Pancreas (tissue), 10 donors: ENCODE results near the gene ASPM. TPM values are rescaled to one million over a fixed set of nuclear protein-coding genes. Genes with fewer than 3 reads are reported as not detected.

Source experiments
- ATAC-seq, 4 donors: fragments of 200-7000 bp; cut with Tn5 transposase; one replicate each; pipeline versions ENCODE4 v1.8.0 to v1.9.1; 2020; ENCODE audit warnings: mild to moderate bottlenecking in 4 of 4, moderate library complexity in 4 of 4
- DNase-seq, 6 donors: peaks; one replicate each; pipeline ENCODE4 v3.0.0-alpha.2; 2020
- FAIRE-seq: peaks from 2 replicates; lab custom pipeline; 2012; peaks lifted over from hg19 to GRCh38; lab: Jason Lieb, UNC
- H3K27ac ChIP-seq, 4 donors: fragments of 200-600 bp; sonication (generic); 1 replicate in 3 of 4; 2 replicates in 1 of 4; pipeline versions ENCODE4 v1.5.0 to v1.8.0; 2020
- H3K27me3 ChIP-seq, 4 donors: fragments of 200-600 bp; one replicate each; pipeline ENCODE4 v1.8.0; 2021
- H3K36me3 ChIP-seq, 3 donors: fragments of 200-600 bp; sonication (generic) in 1 of 3; one replicate each; pipeline versions ENCODE4 v1.5.0 to v1.8.0; 2020 to 2021
- H3K4me1 ChIP-seq, 3 donors: fragments of 200-600 bp; one replicate each; pipeline ENCODE4 v1.8.0; 2021
- H3K4me3 ChIP-seq, 4 donors: fragments of 200-600 bp; sonication (generic) in 2 of 4; one replicate each; pipeline versions ENCODE4 v1.5.0 to v1.8.0; 2020 to 2021
- H3K9me3 ChIP-seq, 4 donors: fragments of 200-600 bp; one replicate each; pipeline ENCODE4 v1.8.0; 2021
- WGBS, 2 donors: extraction: QIAGEN DNeasy Blood & Tissue Kit; methylation state at CpG; one replicate each; pipeline ENCODE4 v1.1.7; 2013; 5-methylcytosine and 5-hydroxymethylcytosine counted together
- intact Hi-C, 3 donors: fragments of 100-400 bp; cut with DNase I; formaldehyde crosslinking; loops; one replicate each; pipeline versions ENCODE4 v1.11.1 to v1.14.2; 2022
- polyA plus RNA-seq, 2 donors: library from polyadenylated mRNA; stranded (reverse); fragments of 200-250 nt; gene quantifications; one replicate each; pipeline ENCODE4 v1.2.3, GENCODE V29; 2013
- total RNA-seq, 6 donors: library from RNA; stranded (reverse); fragmentation: NEBNext Ultra II Directional in 4 of 6; extraction: Animal tissue kit (Norgen Biotek cat#: 25700) in 4 of 6; gene quantifications; one replicate each; pipeline versions ENCODE4 v1.2.1 to v1.2.4, GENCODE V29; 2021 to 2023
- TF ChIP-seq, protein P1 (sequence below), 4 donors: fragments of 200-600 bp; sonication (generic) in 3 of 4; IDR thresholded peaks; one replicate each; pipeline versions ENCODE4 v1.5.0 to v1.8.0; 2021; ENCODE audit warnings: antibody characterized with exemption in 4 of 4
- donor health status: healthy with polysubstance abuse.
- donor health status: DM: no; HTN: no; CAD: no; lungs with moderate emphysema.
- donor health status: DM: no; HTN: no; CAD: no.
- donor health status: control.
- donor health status: control.
- donor health status: Bipolar disorder and iron deficiency.
- donor health status: DM: yes; HTN: yes; CAD: no.
- donor health status: DM: no; HTN: no; CAD: no.
- donor health status: DM: no; HTN: no; CAD: no.
- donor health status: DM: yes; HTN: yes; CAD: no.

ASPM gene
- total and polyA plus RNA-seq, 8 donors, result under 0.01 to 0.72 (median 0.08) TPM

GRCh38 chr1:197073978-197074377, 72.5 kb downstream of the ASPM start:
- H3K36me3 ChIP-seq, result no peaks in the 10 kb centered on the region
- intact Hi-C loops, result no loop called here
- no peak for DNase-seq
- 59 to 73% methylated on average over 1 of the region's 1 CpG for WGBS, 2 donors
- H3K4me3 ChIP-seq, result no peak overlapping the region
- no peak for FAIRE-seq
- H3K27ac ChIP-seq, result no peak overlapping the region
- no peaks in the 10 kb centered on the region for H3K27me3 ChIP-seq
- H3K4me1 ChIP-seq, result no peaks in the 10 kb centered on the region
- no peaks in the 10 kb centered on the region for H3K9me3 ChIP-seq
- TF ChIP-seq, protein P1, sequence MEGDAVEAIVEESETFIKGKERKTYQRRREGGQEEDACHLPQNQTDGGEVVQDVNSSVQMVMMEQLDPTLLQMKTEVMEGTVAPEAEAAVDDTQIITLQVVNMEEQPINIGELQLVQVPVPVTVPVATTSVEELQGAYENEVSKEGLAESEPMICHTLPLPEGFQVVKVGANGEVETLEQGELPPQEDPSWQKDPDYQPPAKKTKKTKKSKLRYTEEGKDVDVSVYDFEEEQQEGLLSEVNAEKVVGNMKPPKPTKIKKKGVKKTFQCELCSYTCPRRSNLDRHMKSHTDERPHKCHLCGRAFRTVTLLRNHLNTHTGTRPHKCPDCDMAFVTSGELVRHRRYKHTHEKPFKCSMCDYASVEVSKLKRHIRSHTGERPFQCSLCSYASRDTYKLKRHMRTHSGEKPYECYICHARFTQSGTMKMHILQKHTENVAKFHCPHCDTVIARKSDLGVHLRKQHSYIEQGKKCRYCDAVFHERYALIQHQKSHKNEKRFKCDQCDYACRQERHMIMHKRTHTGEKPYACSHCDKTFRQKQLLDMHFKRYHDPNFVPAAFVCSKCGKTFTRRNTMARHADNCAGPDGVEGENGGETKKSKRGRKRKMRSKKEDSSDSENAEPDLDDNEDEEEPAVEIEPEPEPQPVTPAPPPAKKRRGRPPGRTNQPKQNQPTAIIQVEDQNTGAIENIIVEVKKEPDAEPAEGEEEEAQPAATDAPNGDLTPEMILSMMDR (IDR thresholded peaks at IDR 0.05), result no peak
- ATAC-seq, result no peak

- no peaks in the 10 kb centered on the region for H3K36me3 ChIP-seq
- FAIRE-seq (no peak), DNase-seq (no peak), ATAC-seq (no peak)
- no peaks in the 10 kb centered on the region for H3K4me1 ChIP-seq
- H3K4me3 ChIP-seq, result no peak overlapping the region
- no peak overlapping the region for H3K27ac ChIP-seq
- H3K9me3 ChIP-seq, result no peaks in the 10 kb centered on the region
- TF ChIP-seq, protein P1 (IDR thresholded peaks at IDR 0.05), result no peak
- no peaks in the 10 kb centered on the region for H3K27me3 ChIP-seq
- intact Hi-C loops, result no loop called here
These were observed 79.0 kb downstream of the ASPM start for GRCh38 chr1:197067457-197067818.

- DNase-seq (no peak), ATAC-seq (no peak), FAIRE-seq (peak; percentile 51)
- no peaks in the 10 kb centered on the region for H3K36me3 ChIP-seq
- no peaks in the 10 kb centered on the region for H3K9me3 ChIP-seq
- intact Hi-C loops, result no loop called here
- no peak within 1 kb of the TSS for H3K4me3 ChIP-seq
- no peaks in the 10 kb centered on the region for H3K27me3 ChIP-seq
- no peaks in the 10 kb centered on the region for H3K4me1 ChIP-seq
- H3K27ac ChIP-seq, result no peak within 1 kb of the TSS
- TF ChIP-seq, protein P1 (IDR thresholded peaks at IDR 0.05), result no peak
- WGBS, 2 donors, result 42 to 52% methylated on average over 3 of the region's 3 CpGs
These were observed 79.6 kb downstream of the ASPM start, which contains the start of gene F13B for GRCh38 chr1:197066719-197067456. TSS of gene F13B (minus strand) at chr1:197067260. CDS start at chr1:197067223, 37 bp downstream.

GRCh38 chr1:197066277-197066676, 80.2 kb downstream of the ASPM start:
- TF ChIP-seq, protein P1 (IDR thresholded peaks at IDR 0.05), result no peak
- no peaks in the 10 kb centered on the region for H3K27me3 ChIP-seq
- H3K4me3 ChIP-seq, result no peak overlapping the region
- H3K4me1 ChIP-seq, result no peaks in the 10 kb centered on the region
- 77 to 84% methylated on average over 1 of the region's 1 CpG for WGBS, 2 donors
- intact Hi-C loops, result no loop called here
- ATAC-seq, result no peak
- FAIRE-seq, result no peak
- no peaks in the 10 kb centered on the region for H3K9me3 ChIP-seq
- no peak for DNase-seq
- no peak overlapping the region for H3K27ac ChIP-seq
- H3K36me3 ChIP-seq, result no peaks in the 10 kb centered on the region

GRCh38 chr1:197065559-197065958, 80.9 kb downstream of the ASPM start:
- FAIRE-seq, result no peak
- H3K27ac ChIP-seq, result no peak overlapping the region
- H3K4me3 ChIP-seq, result no peak overlapping the region
- intact Hi-C loops, result no loop called here
- no peaks in the 10 kb centered on the region for H3K27me3 ChIP-seq
- TF ChIP-seq, protein P1 (IDR thresholded peaks at IDR 0.05), result no peak
- H3K9me3 ChIP-seq, result no peaks in the 10 kb centered on the region
- DNase-seq, result no peak
- no peaks in the 10 kb centered on the region for H3K36me3 ChIP-seq
- ATAC-seq, result no peak
- no peaks in the 10 kb centered on the region for H3K4me1 ChIP-seq
